Activated CD8-positive, alpha-beta memory T cell treated with anti-CD3 and anti-CD28 coated beads for 36 hours (primary cell): ENCODE measurements around the gene PCDHGA6. TPM values are rescaled to one million over a fixed set of nuclear protein-coding genes. Genes with fewer than 3 reads are reported as not detected.
"Not testable (repeated sequence)": the region's sequence is repeated elsewhere in the genome, so short reads cannot be mapped to it uniquely, and the experiment has no call there.

Experiments
- CTCF ChIA-PET: fragments of 350-600 bp; sonication (Branson Sonifier 250); formaldehyde crosslinking; loops from one replicate; lab custom pipeline; 2021; ENCODE audit warnings: antibody characterized with exemption; lab: Charles Lee
- POLR2A ChIA-PET: fragments of 350-600 bp; sonication (Branson Sonifier 250); formaldehyde crosslinking; loops from one replicate; lab custom pipeline; 2021; ENCODE audit warnings: antibody characterized with exemption; lab: Charles Lee
- total RNA-seq, 2 experiments: library from RNA; stranded (reverse); gene quantifications; one replicate each; pipeline ENCODE4 v1.2.3, GENCODE V29; 2021

The PCDHGA6 gene
- total RNA-seq, 2 experiments from 2014 or later = 0.06 to 0.13 TPM

DNA sequence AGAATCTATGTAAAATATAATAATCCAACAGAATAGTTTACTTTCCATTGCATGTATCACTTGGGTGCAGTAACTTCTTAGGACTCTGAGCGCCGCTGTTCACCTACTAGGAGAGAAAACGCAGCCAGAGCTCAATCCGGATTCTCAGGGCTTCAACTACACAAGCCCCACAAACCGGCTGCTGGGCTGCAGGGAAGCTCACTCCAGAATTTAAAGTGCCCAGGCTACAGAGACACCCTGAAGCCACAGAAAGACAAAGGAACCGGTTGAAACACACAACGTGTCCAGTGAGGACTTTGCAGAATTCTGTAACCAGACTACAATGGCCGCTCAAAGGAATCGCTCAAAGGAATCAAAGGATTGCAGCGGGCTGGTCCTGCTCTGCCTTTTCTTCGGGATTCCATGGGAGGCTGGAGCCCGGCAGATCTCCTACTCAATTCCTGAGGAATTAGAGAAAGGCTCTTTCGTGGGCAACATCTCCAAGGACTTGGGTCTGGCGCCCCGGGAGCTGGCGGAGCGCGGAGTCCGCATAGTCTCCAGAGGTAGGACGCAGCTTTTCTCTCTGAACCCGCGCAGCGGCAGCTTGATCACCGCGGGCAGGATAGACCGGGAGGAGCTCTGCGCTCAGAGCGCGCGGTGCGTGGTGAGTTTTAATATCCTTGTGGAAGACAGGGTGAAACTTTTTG, 39.3 kb downstream of the PCDHGA6 start, which contains the start of gene PCDHGA10:
Gene PCDHGA10, plus strand, starts transcription at position 134 of the 686 bp plus-strand sequence. Its CDS starts 189 bp downstream, at position 323.
- CTCF ChIA-PET = interaction anchor here (0.8 to 1.8 kb wide), 11 partner anchors 9 to 146 kb away, joined by 3 to 9 read pairs (median 5); partner anchors contain the start of genes PCDHGA12 and TAF7
- POLR2A ChIA-PET = no interaction called here

- CTCF ChIA-PET = interaction anchor here (0.8 to 1.8 kb wide), 8 partner anchors 8 to 145 kb away, joined by 3 to 9 read pairs (median 5); partner anchors contain the start of genes PCDHGA12 and TAF7
- POLR2A ChIA-PET = no interaction called here
Measured at GRCh38 chr5:141413540-141414069, 39.9 kb downstream of the PCDHGA6 start.

DNA sequence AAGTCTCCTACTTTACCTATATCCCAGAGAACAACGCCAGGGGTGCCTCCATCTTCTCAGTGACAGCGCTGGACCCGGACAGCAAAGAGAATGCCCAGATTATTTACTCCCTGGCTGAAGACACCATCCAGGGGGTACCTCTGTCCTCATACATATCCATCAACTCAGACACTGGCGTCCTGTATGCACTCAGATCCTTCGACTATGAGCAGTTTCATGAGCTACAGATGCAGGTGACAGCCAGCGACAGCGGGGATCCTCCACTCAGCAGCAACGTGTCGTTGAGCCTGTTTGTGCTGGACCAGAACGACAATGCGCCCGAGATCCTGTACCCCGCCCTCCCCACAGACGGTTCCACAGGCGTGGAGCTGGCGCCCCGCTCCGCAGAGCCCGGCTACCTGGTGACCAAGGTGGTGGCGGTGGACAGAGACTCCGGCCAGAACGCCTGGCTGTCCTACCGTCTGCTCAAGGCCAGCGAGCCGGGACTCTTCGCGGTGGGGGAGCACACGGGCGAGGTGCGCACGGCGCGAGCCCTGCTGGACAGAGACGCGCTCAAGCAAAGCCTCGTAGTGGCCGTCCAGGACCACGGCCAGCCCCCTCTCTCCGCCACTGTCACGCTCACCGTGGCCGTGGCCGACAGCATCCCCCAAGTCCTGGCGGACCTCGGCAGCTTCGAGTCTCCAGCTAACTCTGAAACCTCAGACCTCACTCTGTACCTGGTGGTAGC, 41.0 kb downstream of the PCDHGA6 start:
- POLR2A ChIA-PET = not testable (repeated sequence)

GRCh38 chr5:141415275-141415618, 41.6 kb downstream of the PCDHGA6 start:
- CTCF ChIA-PET = interaction anchor here (1.5 kb wide), 1 partner anchor 99 kb away, joined by 3 read pairs; no protein-coding TSS in a partner anchor

More for the DNA sequence above, 41.0 kb downstream of the PCDHGA6 start:
- CTCF ChIA-PET = interaction anchor here (1.8 kb wide), 1 partner anchor 16 kb away, joined by 5 read pairs; the partner anchor contains the start of gene PCDHGA12

DNA sequence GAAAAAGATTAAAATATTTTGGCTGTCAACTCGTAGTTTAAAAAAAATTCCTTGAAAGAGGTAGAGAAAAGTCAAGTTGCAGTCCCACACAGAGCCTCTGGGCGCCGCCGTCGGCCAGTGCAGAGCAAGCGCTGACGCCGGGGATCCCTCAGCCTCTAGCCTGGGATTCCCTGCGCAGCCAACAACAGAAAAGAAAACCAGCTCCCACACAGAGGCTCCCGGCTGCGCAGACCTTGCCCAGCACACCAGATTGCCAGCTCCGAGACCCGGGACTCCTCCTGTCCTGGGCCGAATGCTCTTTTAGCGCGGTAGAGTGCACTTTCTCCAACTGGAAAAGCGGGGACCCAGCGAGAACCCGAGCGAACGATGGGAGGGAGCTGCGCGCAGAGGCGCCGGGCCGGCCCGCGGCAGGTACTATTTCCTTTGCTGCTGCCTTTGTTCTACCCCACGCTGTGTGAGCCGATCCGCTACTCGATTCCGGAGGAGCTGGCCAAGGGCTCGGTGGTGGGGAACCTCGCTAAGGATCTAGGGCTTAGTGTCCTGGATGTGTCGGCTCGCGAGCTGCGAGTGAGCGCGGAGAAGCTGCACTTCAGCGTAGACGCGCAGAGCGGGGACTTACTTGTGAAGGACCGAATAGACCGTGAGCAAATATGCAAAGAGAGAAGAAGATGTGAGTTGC, 43.9 kb downstream of the PCDHGA6 start, which contains the start of gene PCDHGB7:
Gene PCDHGB7, plus strand, starts transcription at position 184 of the 679 bp plus-strand sequence. Its CDS starts 183 bp downstream, at position 367.
- POLR2A ChIA-PET = not testable (repeated sequence)
- CTCF ChIA-PET = interaction anchor here (0.7 to 1.6 kb wide), 4 partner anchors 96 to 147 kb away, joined by 3 to 5 read pairs (median 3); no protein-coding TSS in a partner anchor

More at GRCh38 chr5:141415275-141415618, 41.6 kb downstream of the PCDHGA6 start:
- POLR2A ChIA-PET = not testable (repeated sequence)

GRCh38 chr5:141419074-141419880, 45.6 kb downstream of the PCDHGA6 start:
- ChIA-PET POLR2A (no interaction called here), CTCF (interaction anchor here (1.2 kb wide), 1 partner anchor 49 kb away, joined by 3 read pairs; the partner anchor contains the start of gene PCDHGB3)

DNA sequence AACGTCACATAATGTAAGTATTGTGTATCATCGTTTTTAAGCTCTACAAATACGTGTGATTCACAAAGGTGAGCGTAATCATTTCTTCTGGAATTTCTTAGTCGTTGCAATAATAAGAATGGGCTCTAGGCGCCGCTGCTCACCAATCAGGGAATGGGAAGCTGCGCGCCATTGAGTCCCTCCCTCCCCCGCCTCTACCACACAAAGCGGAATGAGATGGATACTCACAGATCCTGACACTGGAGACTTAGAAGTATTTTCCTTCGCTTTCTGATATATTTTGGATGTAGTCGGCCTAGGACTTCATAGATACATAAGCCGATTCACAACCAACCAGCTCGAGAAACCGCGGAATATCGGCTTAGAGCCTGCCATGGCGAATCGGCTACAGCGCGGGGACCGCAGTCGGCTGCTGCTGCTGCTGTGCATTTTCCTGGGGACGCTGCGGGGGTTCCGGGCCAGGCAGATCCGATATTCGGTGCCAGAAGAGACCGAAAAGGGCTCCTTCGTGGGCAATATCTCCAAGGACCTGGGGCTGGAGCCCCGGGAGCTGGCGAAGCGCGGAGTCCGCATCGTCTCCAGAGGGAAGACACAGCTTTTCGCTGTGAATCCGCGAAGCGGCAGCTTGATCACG, 47.3 kb downstream of the PCDHGA6 start, which contains the start of gene PCDHGA11:
Gene PCDHGA11, plus strand, starts transcription at position 197 of the 634 bp plus-strand sequence. Its CDS starts 177 bp downstream, at position 374.
- ChIA-PET CTCF (interaction anchor here (1.1 to 2.0 kb wide), 6 partner anchors 8 to 565 kb away, joined by 3 to 7 read pairs (median 4); partner anchors contain the start of genes PCDHGA10, PCDHGA12 and PCDHGB3), POLR2A (no interaction called here)

GRCh38 chr5:141421489-141421855, 47.8 kb downstream of the PCDHGA6 start:
- ChIA-PET CTCF (interaction anchor here (1.1 to 2.0 kb wide), 6 partner anchors 9 to 565 kb away, joined by 3 to 7 read pairs (median 4); partner anchors contain the start of genes PCDHGA10 and PCDHGA12), POLR2A (no interaction called here)

GRCh38 chr5:141422742-141423291, 49.1 kb downstream of the PCDHGA6 start:
- ChIA-PET CTCF (interaction anchor here (1.1 to 1.3 kb wide), 2 partner anchors 95 to 136 kb away, joined by 3 read pairs; no protein-coding TSS in a partner anchor), POLR2A (no interaction called here)

- CTCF ChIA-PET = no interaction called here
- POLR2A ChIA-PET = no interaction called here
Measured at GRCh38 chr5:141427783-141428426, 54.2 kb downstream of the PCDHGA6 start.

Other genes with a start within 250 kb of the PCDHGA6 start
- gene PCDHB5, start 238.7 kb upstream of the PCDHGA6 start, total RNA-seq = not detected
- not detected for gene PCDHB6, start 223.8 kb upstream of the PCDHGA6 start, total RNA-seq
- gene PCDHB7, start 201.2 kb upstream of the PCDHGA6 start, total RNA-seq = not detected
- not detected for gene PCDHB8, start 196.1 kb upstream of the PCDHGA6 start, total RNA-seq
- gene PCDHB16, start 191.5 kb upstream of the PCDHGA6 start, total RNA-seq = not detected
- gene PCDHB9, start 186.7 kb upstream of the PCDHGA6 start, total RNA-seq = not detected
- not detected for gene PCDHB10, start 181.5 kb upstream of the PCDHGA6 start, total RNA-seq
- gene PCDHB11, start 174.3 kb upstream of the PCDHGA6 start, total RNA-seq = not detected
- not detected for gene PCDHB12, start 165.2 kb upstream of the PCDHGA6 start, total RNA-seq
- gene PCDHB13, start 160.0 kb upstream of the PCDHGA6 start, total RNA-seq = not detected
- not detected for gene PCDHB14, start 150.5 kb upstream of the PCDHGA6 start, total RNA-seq
- gene PCDHB15, start 128.5 kb upstream of the PCDHGA6 start, total RNA-seq = not detected
- under 1 TPM; 0.19 to 0.21 TPM for gene SLC25A2, start 69.8 kb upstream of the PCDHGA6 start, total RNA-seq
- 10 to 100 TPM; 57.1 to 58.0 TPM for gene TAF7, start 53.1 kb upstream of the PCDHGA6 start, total RNA-seq
- under 1 TPM; 0.04 to 0.06 TPM for gene PCDHGA1, start 43.4 kb upstream of the PCDHGA6 start, total RNA-seq
- under 1 TPM in 1 of 2 experiments, not detected in 1; 0.04 TPM for gene PCDHGA2, start 35.1 kb upstream of the PCDHGA6 start, total RNA-seq
- gene PCDHGA3, start 30.1 kb upstream of the PCDHGA6 start, total RNA-seq = not detected
- gene PCDHGB1, start 23.8 kb upstream of the PCDHGA6 start, total RNA-seq = not detected
- under 1 TPM in 1 of 2 experiments, not detected in 1; 0.15 TPM for gene PCDHGA4, start 18.9 kb upstream of the PCDHGA6 start, total RNA-seq
- under 1 TPM; 0.23 to 0.25 TPM for gene PCDHGB2, start 13.9 kb upstream of the PCDHGA6 start, total RNA-seq
- under 1 TPM; 0.06 to 0.13 TPM for gene PCDHGA5, start 9.7 kb upstream of the PCDHGA6 start, total RNA-seq
- gene PCDHGB3, start 3.6 kb upstream of the PCDHGA6 start, total RNA-seq = under 1 TPM; 0.17 to 0.19 TPM
- under 1 TPM in 1 of 2 experiments, not detected in 1; 0.06 TPM for gene PCDHGA7, start 8.9 kb downstream of the PCDHGA6 start, total RNA-seq
- gene PCDHGB4, start 13.8 kb downstream of the PCDHGA6 start, total RNA-seq = under 1 TPM; 0.04 to 0.06 TPM
- not detected for gene PCDHGA8, start 18.7 kb downstream of the PCDHGA6 start, total RNA-seq
- gene PCDHGB5, start 24.1 kb downstream of the PCDHGA6 start, total RNA-seq = under 1 TPM; 0.15 to 0.19 TPM
- gene PCDHGA9, start 28.9 kb downstream of the PCDHGA6 start, total RNA-seq = not detected
- gene PCDHGB6, start 34.1 kb downstream of the PCDHGA6 start, total RNA-seq = under 1 TPM; 0.04 to 0.06 TPM
- under 1 TPM; 0.08 to 0.11 TPM for gene PCDHGA10, start 39.1 kb downstream of the PCDHGA6 start, total RNA-seq
- not detected for gene PCDHGB7, start 43.8 kb downstream of the PCDHGA6 start, total RNA-seq
- not detected for gene PCDHGA11, start 47.2 kb downstream of the PCDHGA6 start, total RNA-seq
- gene PCDHGA12, start 56.6 kb downstream of the PCDHGA6 start, total RNA-seq = under 1 TPM; 0.08 to 0.10 TPM
- under 1 TPM in 1 of 2 experiments, not detected in 1; 0.13 TPM for gene PCDHGC3, start 102.1 kb downstream of the PCDHGA6 start, total RNA-seq
- not detected for gene PCDHGC4, start 111.1 kb downstream of the PCDHGA6 start, total RNA-seq
- gene PCDHGC5, start 115.2 kb downstream of the PCDHGA6 start, total RNA-seq = not detected
- gene DIAPH1, start 245.1 kb downstream of the PCDHGA6 start, total RNA-seq = 100 to 1,000 TPM; 213 to 218 TPM